Suppressor macrophage (primary cell): ENCODE results near the gene RHEBL1.

Experiments
- DNase-seq, 4 experiments: peaks; one replicate each; pipeline ENCODE4 v3.0.0-alpha.2; 2020 to 2022
- total RNA-seq, 17 experiments: gene quantifications; one replicate each; lab custom pipeline; 2026; ENCODE audit warnings: mixed read lengths in 6 of 17, inconsistent platforms in 3 of 17; lab: John Stamatoyannopoulos, UW

Gene RHEBL1, protein sequence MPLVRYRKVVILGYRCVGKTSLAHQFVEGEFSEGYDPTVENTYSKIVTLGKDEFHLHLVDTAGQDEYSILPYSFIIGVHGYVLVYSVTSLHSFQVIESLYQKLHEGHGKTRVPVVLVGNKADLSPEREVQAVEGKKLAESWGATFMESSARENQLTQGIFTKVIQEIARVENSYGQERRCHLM
- total RNA-seq: 0.57 to 3.4 (median 1.8) reads per million in 17 experiments

DNA sequence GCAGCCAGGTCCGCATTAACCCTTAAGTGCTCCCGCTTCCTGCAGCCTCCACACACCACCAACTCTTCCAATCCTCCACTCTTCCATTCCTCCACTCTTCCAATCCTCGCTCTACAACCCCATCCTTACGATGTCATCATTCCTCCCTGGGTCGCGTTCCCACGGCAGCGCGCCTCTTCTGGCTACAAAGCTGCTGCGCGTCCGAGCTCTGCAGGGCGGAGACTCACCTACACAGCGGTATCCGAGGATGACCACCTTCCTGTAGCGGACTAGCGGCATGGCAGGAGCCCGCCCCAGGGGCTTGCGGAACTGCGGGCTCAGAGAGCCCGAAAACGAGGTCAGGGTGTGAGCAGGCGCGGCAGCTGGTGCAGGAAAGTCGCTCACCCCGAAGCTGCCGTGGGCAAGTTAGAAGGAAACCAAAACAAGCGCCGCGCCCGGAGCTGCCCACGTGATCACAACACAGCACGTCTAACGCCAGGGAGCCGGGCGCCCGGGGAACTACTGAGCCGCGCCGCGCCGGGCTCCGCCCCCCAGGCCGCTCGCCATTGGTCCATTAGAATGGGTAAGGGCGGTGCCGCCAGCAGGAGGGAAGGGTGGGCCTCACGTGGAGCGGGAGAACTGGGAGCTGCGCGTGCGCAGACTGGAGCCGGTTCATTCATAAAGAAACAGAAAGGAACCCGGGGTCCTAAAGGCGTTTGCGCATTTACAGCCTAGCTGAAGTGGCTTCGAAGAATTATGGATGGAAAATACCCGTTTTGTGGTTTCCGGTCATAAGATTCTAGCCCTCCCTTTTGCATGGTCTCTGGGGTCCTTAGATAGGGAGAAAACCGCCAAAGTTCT, at the start of gene RHEBL1:
Gene RHEBL1, minus strand, starts transcription at position 473 of the 840 bp plus-strand sequence. Its CDS starts 194 bp downstream, at position 279.
- peak; percentile 99 to 100 (median 100) for DNase-seq

DNA sequence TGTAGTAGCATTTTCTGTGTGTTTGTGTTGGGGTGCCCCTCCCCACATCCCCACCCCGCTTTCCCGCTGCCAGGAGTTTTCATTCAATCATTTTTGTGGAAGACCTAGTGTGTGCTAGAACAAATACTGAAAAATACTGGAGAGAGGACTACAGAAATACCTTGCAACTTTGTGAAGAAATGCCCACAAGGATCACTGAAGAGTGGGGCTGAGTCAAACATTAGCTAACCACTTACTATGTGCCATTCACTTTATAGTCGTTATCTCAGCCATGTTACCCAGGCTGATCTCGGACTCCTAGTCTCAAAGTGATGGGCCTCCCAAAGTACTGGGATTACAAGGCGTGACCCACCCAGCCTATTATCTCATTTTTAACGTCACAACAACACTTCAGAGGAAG, 41.4 kb upstream of the RHEBL1 start:
- DNase-seq: no peak

DNA sequence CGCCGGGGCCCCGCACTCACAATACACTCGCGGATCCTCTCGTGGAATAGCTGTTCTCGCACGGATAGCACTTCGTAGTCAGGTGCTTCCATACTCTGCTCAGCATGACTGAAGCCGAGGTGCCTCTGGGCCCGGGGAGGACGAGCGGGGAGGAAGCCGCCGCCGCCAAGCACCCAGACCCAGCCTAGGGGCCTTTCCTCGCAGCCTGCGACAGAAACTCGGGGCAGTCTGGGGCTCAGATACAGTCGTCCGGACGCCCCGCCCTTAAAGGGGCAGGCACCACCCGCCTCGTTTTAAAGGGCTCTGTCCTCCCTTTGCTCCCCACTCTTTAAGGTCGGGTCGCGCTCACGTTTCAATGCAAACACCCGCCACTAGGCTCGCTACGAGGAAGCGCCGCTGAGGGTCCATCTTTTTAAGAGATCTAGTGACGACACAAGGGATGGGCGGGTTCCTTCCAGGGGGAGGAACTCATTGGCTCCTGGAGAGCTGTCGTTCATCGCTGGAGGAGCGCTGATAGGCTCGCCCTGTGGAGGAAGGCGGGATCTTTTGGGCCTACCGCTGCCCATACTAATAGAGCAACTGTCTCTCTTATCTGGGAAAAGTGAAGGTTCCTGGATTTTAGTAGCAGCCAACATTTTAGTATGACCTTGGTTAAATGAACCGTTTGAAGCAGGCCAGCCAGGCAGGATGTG, 40.8 kb upstream of the RHEBL1 start, which contains the start of gene LMBR1L:
Gene LMBR1L, minus strand, starts transcription at position 384 of the 692 bp plus-strand sequence. Its CDS starts 292 bp downstream, at position 92.
- peak; percentile 99 to 100 (median 99) for DNase-seq

DNA sequence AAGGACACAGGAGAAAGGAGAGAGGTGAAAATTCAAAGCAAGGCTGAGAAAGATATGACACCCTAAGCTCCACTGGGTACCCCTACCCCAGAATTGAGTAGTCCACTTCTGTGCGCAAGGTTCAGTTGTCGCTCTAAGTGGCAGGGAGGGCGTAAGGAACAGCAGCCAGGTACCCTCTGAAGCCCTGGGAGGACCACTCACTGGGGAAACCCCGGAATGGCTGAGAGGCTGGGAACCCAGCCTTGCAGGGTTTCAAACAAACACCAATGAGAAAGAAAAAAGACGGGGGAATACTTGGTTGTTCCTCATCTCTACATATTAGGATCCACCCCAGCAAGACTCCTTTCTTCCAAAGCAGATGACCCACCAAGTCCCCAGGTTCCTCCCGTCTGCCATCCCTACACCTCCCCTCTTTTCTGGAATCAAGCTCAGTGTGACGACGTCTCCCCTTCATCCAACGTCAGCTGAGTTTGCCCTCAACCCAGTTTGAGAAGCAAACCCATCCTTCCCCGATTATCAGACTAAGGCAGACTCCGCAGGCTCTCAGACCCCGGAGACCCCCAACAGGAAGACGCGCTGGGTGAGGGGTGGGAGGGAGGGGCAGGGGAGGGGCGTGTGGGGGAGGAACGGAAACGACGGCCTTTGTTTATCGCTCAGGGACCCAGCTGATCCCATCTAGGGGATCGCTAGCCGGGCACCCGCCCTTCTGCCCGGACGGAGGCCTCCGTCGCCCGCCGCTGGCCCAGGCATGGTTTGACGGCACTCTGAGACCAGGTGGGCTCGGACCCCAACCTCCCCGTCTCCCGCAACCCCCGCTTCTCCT, 40.1 kb upstream of the RHEBL1 start:
- DNase-seq: peak in 1 of 4 experiments; percentile 38

DNA sequence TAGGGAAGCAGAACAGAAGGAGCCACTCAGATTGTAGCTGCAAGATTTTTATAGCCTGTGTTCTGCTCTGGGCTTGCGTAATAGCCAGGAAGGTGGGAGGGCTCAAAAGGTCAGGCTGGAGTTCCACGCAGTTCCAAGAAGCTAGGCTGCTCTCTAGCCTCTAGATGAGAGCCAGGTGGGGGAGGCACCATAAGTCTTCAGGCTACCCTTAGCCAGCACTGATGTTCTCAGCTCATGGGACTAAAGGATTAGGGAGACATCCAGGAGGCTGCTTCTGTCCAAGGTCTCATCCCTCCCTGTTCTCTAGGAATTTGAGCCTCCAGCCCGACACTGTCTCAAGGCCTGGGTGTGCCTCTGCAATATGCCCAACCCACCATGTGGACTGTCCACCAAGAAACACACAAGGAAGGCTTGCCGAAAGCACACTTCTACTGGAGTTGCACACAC, 39.2 kb upstream of the RHEBL1 start:
- peak; percentile 69 to 85 (median 83) for DNase-seq

DNA sequence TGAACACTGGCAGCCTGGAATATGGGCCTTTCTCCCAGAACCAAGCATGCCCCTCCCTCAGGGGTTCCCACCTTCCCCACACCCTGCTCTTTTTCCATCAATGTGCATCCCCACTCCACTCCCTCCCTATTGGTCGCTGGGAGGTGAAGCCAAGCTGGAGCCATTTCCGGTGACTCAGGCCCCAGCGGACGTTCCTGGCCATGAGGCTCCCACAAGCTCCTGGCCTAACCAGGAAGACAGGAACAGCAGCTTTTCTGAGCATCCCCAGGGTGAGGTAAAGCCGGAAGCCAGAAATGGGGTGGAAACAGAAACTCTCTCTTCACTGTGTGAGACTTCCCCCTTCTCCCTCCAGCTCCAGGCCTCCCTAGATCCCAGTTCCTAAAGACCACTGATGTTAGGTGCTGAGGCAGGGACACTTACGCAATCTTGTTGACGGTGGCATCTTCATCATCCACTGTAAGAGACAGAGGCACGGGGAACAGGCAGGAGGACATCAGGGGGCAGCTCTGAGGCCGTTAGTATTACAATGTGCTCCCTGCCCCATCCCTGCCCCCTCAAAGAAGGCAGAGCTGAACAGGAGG, 35.8 kb upstream of the RHEBL1 start:
- DNase-seq: peak in 1 of 4 experiments; percentile 22

DNA sequence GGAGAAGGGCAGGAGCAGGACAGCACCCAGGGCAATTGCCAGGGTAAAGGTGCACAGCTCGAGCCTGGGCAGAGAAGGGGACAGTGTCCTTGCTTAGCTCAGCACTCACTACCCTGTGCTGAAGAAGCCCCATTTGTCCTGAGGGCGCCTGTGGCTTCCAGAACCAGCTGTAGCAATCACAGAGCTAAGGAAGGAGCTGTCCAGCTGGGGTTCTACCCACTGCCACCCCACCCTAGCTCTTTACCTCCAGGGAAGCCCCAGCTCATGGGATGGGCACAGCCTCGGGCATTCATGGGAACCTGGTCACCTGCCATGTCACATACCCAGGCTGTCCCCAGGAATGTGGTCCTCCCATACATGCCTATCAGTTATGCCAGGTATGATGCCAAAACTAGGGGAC, 35.0 kb upstream of the RHEBL1 start:
- DNase-seq: no peak

DNA sequence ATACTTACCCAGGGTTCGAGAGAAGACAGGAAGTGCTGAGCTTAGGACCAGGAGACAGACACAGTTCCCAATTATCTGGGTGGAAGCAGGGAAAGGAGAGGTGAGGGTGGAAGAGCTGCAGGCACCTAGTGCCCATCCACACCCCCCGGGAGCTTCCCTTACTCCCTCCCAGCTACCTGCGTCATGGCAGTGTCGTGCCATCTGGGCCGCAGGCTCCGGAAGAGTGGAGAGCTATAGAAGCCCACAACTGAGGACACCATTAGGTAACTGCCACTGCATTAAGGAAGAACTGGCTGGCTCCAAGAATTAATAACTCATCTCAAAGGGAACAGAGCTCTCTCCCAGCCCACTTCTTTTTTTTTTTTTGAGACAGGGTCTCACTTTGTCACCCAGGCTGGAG, 30.6 kb upstream of the RHEBL1 start:
- DNase-seq: no peak

DNA sequence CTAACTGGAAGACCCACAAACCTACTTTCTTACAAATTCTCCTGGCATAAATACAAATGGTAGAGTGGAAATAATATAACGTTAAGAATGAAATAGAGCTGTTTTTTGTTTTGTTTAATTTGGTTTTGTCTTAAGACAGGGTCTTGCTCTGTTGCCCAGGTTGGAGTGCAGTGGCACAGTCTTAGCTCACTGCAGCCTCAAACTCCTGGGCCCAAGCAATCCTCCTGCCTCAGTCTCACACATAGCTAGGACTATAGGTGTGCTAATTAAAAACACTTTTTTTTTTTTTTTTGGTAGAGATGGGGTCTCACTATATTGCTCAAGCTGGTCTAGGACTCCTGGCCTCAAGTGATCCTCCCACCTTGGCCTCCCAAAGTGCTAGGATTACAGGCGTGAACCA, 28.9 kb upstream of the RHEBL1 start:
- DNase-seq: no peak

DNA sequence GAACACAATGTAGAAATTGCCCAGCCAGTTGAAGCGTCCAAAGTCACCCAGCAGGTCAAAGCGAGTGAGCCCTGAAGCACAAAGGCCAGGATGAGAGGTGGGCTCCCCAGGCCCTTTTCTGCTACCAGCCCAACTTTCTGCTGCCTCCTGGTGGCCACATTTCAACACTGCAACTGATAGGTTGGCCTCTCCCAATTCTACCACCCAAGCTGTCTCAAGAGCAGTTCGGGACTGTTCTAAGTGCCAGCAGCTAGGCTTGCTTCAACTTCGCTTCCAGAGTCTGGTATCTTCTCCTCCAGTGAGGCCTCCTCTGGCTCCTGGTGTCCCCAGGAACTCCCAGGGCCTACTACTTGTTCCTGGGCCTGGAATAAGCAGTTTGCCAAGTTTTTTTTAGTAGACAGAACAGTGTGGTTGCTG, 28.3 kb upstream of the RHEBL1 start:
- DNase-seq: peak; percentile 54 to 73 (median 66)

DNA sequence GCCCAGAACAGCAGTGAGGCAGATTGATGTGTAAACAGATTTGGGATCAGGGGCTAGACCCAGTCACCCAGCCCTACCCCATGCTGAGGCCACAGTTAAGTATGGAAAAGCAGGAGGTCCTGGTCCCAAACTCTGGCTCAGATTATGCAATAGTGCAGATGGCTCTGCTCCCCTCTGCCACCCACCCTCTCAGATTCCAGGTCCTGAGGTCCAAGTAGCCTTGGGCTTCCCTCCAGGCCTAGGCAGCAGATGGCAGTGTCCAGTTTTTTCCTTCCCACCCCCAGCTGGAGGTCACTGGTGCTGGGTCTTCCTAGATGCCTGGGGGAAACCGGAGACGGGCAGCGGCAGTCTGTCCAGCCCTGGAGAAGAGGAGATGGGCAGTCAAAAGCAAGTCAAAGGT, 27.6 kb upstream of the RHEBL1 start:
- no peak for DNase-seq

DNA sequence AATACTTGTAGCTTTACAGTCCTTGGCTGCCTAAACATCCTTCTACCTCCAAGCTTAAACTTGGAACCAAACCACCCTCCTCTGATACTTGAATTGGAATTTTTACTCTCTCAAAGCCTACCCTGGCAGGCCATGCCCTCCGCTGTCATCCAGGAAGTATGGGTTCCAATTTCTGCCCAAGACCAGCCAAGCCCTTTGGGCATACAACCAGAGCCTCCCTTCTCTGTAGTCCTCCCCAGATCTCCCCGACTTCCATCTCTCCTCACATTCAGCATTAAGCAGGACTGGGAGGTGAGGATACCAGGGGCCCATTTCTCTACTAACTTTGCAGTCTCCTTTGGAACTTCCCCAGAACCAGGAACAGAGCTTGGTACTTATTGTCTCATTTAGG, 25.2 kb upstream of the RHEBL1 start:
- DNase-seq: no peak

DNA sequence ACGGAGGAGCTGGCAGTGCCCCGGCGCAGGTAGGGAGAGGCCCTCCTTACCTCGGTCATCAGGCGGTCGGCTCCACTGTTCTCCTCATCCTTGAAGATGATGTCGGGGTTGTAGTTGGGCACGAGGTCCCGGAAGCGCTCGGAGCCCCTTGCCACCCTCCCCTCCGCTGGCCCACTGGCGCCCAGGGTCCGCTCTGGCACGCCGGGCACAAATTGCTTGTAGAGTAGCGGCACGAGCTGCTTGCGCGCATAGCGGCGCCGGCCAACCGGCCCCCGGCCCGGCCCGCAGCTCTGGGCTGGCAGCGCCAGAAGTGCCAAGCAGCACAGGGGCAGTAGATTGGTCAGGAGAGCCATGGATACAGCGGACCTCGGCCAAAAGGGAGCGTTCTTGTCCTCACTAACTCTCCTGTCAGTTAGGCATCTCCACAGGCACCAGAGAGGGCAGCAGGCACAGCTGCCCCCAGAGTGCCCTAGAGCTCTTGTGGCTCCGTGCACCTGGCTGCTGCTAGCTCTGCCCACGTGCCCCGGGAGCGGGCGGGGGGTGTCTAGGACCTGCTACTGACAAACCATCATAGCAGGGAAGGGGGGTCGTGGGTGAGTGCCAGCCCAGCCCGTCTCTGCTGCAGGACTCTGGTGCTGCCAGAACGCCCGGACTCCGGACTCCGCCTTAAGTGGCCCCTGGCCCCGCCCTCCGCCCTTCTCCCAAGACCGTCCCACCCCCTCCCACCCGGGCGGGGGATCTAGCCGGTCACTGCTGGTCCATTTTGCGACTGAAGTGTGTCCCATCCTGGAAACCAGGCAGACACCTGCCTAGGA, 24.6 kb upstream of the RHEBL1 start, which contains the start of gene DHH:
Gene DHH, minus strand, starts transcription at position 642 of the 815 bp plus-strand sequence. Its CDS starts 289 bp downstream, at position 353.
- DNase-seq: peak in 1 of 4 experiments; percentile 26

DNA sequence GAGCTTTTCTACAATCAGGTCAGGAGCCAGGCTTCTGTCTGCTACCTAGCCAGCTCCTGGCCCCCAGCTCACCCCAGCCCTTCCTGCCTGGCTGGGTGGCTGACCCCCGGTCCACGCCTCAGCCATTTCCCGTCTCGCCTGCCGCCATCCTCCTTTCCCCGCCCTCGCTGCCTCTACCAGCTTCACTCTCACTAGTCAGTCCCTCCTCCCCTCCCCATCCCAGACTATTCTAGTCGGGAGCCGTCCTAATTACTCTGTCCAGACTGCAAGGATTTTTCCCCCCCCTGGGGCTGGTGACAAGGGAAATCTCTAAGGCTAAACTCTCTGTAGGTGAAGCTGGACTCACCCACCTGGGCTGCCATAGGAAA, 24.0 kb upstream of the RHEBL1 start:
- DNase-seq: no peak

DNA sequence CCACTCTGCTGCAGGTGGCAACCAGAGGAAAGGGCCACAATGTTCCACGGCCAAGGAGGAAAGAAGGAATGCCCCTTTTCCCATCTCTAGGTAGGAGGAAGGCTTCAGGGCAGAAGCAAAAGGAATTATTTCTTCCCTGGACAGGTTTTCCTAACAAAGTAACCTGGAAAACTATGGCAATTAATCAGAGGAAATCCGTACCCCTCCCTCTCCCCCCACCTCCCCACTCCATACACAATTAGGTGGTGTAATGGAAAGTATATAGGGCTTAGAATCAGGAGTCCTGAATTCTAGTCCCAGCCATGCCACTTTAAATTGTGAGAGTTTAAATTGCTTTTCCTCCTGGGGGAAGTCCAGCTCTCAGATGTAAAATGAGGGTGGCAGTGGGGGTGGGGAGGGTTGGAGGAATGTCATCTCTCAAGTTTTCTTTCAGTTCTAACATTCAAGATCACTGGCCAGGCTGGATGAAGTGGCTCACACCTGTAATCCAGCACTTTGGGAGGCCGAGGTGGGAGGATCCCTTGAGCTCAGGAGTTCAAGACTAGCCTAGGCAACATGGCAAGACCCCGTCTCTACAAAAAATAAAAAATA, 23.1 kb upstream of the RHEBL1 start:
- DNase-seq: no peak

DNA sequence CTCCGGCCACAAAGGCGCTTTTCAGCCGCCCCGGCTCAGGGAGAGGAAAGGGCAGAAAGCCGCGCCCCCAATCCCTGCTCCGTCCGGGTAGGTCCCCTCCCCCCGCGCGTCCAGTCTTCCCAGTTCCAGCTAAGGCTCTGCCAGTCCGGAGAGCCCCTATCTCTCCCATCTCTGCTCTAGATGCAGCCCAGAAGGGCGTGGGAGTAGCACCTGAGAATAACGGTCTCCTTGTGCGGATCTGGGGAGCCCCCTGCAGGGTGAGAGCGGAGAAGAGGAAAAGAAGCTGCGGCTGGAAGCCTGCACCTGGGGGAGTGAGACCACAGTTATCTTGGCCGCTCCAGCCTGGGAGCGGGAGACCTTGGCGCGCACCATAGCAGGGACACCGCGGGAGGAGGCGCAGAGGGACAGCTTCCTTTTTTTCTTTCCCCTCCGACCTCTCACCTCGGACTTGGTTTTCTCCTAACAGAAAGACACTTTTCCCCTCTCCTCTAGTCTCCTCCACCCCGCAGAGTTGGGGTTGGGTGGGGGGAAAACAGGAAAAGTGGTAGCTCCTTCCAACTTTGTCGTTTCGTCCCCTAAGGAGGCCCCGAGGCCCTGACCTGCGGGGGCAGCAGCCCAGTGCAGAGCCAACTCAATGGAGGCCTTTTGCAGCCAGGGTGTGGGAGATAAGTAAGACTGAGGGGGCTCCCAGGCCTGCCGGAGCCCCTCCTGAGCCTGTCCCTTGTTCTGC, 22.5 kb upstream of the RHEBL1 start:
- DNase-seq: peak in 3 of 4 experiments; percentile 36 to 58 (median 52)

DNA sequence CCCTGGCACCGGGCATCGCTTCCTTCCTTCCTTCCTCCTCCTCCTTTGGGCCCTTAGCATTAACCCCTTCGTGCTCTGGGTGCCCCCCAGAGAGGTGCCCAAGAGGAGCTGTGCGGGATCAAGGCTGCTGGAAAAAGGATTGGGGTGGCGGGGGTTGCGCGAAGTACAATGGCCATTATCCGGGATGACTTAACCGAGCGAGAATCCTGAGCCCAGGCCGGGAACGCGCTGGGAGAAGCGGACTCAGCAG, 22.0 kb upstream of the RHEBL1 start:
- DNase-seq: no peak

DNA sequence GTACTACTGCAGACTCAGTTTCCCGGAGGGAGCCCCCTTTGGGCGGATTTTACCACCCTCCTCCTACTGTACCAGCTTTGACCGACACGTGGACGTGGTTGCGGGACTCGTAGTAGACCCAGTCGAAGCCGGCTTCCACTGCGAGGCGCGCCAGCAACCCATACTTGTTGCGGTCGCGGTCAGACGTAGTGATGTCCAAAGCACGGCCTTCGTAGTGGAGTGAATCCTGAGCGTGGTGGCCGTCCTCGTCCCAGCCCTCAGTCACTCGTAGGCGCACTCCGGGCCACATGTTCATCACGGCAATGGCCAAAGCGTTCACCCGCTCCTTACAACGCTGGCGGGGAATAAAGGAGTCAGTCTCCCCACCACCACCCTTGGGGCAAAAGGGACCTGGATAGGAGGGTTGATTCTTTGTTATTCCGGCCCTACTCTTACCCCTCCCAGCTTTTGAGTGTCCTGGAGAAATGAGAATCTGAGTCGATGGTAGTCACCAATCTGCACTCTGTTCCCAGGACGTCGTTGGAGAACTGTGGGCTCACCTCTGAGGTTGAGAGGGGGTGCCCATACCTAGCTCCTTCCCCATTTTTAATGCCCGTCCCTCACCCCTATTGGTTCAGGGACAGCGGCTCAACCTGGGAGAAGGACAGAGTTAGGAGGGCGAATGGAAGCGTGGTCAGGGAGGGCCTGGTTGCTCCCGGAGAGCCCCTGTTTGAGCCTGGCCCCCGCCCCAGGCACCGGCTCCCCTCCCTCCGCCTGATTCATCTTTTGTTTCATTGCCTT, 21.5 kb upstream of the RHEBL1 start:
- no peak for DNase-seq
